Measurements from ENCODE around the gene CYP2J2.

GRCh38 chr1:59878370-59878769 lies 48.2 kb downstream of the CYP2J2 start:
- no peak for TF ChIP-seq CTCF (IDR thresholded peaks at IDR 0.05)
- TF ChIP-seq RAD21 (conservative IDR thresholded peaks at IDR 0.05 in 1 of 2, IDR thresholded peaks at IDR 0.05 in 1 of 2), result no peak
- TF ChIP-seq HDAC2 (IDR thresholded peaks at IDR 0.05), result no peak
